Measurements from ENCODE around the gene PDK1. TPM values are rescaled to one million over a fixed set of nuclear protein-coding genes. Genes with fewer than 3 reads are reported as not detected.

Gene PDK1
- total RNA-seq: 10 to 100 TPM; 12.4 to 25.6 (median 19.2) TPM

DNA sequence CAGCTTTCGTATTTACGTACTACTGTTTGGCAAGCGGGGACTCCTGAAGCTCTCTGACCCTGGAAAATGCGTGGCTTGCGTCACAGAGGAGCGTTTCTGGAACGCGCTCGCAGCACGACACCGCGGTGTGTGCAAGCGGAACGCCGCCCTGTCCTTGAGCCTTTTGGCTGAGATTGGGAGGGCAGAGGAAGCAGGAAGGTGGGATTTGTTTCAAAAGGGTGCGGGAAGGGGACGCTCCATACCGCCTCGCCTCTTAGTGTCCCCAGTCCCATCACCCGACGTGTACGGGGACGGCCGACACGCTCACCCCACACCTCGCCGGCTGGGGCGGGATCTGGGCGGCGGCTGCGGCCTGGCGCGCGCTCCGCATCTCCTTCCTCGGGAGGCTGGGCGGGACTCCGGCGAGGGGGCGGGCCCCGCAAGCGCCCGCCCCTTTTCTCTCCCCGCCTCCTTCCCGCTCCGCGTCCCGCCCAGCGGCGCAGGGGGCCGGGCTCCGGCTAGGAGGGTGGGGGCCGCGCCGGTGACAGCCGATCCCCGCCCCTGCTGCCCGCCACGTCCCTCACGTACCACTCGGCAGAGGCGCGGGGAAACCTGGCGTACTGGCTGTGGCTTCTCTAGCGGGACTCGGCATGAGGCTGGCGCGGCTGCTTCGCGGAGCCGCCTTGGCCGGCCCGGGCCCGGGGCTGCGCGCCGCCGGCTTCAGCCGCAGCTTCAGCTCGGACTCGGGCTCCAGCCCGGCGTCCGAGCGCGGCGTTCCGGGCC, at the start of gene PDK1:
Gene PDK1 (plus strand): TSS at position 569 of the 762 bp plus-strand sequence. CDS start 61 bp downstream, at position 630.
- no peaks in the 10 kb centered on the region for H3K36me3 ChIP-seq
- H3K4me3 ChIP-seq: peak within 1 kb of the TSS; percentile 74 to 96 (median 86)
- peak; percentile 84 to 95 (median 94) for DNase-seq
- peak within 1 kb of the TSS; percentile 86 to 97 (median 90) for H3K27ac ChIP-seq
- H3K4me1 ChIP-seq: peaks cover 0 to 8% (median 2%) of the 10 kb centered on the region in 4 donors
- TF ChIP-seq, protein P1, sequence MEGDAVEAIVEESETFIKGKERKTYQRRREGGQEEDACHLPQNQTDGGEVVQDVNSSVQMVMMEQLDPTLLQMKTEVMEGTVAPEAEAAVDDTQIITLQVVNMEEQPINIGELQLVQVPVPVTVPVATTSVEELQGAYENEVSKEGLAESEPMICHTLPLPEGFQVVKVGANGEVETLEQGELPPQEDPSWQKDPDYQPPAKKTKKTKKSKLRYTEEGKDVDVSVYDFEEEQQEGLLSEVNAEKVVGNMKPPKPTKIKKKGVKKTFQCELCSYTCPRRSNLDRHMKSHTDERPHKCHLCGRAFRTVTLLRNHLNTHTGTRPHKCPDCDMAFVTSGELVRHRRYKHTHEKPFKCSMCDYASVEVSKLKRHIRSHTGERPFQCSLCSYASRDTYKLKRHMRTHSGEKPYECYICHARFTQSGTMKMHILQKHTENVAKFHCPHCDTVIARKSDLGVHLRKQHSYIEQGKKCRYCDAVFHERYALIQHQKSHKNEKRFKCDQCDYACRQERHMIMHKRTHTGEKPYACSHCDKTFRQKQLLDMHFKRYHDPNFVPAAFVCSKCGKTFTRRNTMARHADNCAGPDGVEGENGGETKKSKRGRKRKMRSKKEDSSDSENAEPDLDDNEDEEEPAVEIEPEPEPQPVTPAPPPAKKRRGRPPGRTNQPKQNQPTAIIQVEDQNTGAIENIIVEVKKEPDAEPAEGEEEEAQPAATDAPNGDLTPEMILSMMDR (IDR thresholded peaks at IDR 0.05): no peak
- peak; percentile 63 to 68 for TF ChIP-seq POLR2A (IDR thresholded peaks at IDR 0.05)
- H3K27me3 ChIP-seq: no peaks in the 10 kb centered on the region
- no peaks in the 10 kb centered on the region for H3K9me3 ChIP-seq

DNA sequence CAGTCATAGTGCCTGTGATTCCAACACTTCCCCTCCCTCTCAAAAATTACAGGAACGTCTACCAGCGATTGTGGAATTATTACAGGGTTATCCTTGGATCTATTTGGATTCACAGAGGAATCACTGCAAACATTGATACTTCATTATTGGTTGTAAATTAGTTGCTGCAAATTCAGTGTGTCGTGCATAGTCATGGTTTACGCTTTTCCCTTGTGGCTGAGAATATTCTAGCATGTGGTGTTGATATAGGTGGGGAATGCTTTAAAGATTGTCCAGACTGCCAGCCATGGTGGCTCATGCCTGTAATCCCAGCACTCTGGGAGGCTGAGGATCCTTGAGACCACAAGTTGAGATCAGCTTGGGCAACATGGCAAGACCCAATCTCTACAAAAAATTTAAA, 48.7 kb upstream of the PDK1 start:
- Histone ChIP-seq H3K4me3 (no peak overlapping the region), H3K4me1 (no peaks in the 10 kb centered on the region), H3K27me3 (no peaks in the 10 kb centered on the region), H3K27ac (no peak overlapping the region), H3K9me3 (peaks cover 0 to 6% (median 0%) of the 10 kb centered on the region in 4 donors), H3K36me3 (peaks cover 0 to 42% (median 0%) of the 10 kb centered on the region in 3 donors)
- TF ChIP-seq, protein P1 (IDR thresholded peaks at IDR 0.05): no peak
- TF ChIP-seq POLR2A (IDR thresholded peaks at IDR 0.05): no peak
- no peak for DNase-seq

DNA sequence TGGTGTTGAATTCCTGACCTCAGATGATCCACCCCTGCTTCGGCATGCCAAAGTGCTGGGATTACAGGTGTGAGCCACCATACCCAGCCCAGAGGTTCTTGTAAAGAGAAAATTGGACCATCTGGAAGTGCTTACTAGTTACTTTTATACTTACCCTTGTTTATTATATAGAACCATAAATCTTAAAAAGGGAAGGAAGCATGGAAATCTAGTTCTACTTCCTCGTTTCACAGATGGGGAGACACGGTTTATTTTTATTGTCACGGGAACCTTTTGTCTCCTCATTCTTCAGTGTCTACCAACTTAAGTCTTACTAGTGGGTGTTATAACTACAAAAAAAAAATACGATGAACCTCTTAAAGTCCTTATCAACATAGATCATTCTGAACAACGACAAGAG, 45.8 kb upstream of the PDK1 start:
- H3K4me1 ChIP-seq: no peaks in the 10 kb centered on the region

DNA sequence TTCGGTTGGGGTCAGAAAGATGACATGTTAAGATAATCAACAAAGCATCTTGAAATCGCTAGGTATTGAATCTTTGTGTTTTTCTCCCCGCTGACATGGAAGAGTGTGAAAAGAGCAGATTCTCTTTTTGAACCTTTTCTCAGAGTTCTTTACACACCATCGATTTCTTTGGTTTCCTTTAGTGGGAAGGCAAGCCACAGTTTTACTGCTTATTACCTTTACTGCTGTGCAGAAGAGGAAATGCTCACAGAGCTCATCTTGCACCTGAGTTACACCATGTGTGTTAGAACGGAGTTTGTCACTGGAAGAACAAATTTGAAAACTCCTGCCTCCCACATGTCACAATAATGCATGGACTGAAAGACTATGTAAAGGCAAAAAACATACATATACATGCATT, 45.3 kb upstream of the PDK1 start:
- H3K4me3 ChIP-seq: no peak overlapping the region
- no peak for TF ChIP-seq POLR2A (IDR thresholded peaks at IDR 0.05)
- TF ChIP-seq, protein P1 (IDR thresholded peaks at IDR 0.05): no peak
- H3K27ac ChIP-seq: peak overlapping the region in 1 of 4 donors; percentile 51
- peaks cover 0 to 21% (median 0%) of the 10 kb centered on the region in 4 donors for H3K9me3 ChIP-seq
- no peaks in the 10 kb centered on the region for H3K4me1 ChIP-seq
- H3K36me3 ChIP-seq: peaks cover 0 to 14% (median 0%) of the 10 kb centered on the region in 3 donors
- DNase-seq: no peak
- H3K27me3 ChIP-seq: no peaks in the 10 kb centered on the region

More for the DNA sequence above, 45.8 kb upstream of the PDK1 start:
- no peak overlapping the region for H3K4me3 ChIP-seq
- H3K27me3 ChIP-seq: no peaks in the 10 kb centered on the region
- peaks cover 0 to 21% (median 0%) of the 10 kb centered on the region in 4 donors for H3K9me3 ChIP-seq
- peak overlapping the region in 1 of 4 donors; percentile 51 for H3K27ac ChIP-seq
- peaks cover 0 to 17% (median 0%) of the 10 kb centered on the region in 3 donors for H3K36me3 ChIP-seq
- no peak for TF ChIP-seq POLR2A (IDR thresholded peaks at IDR 0.05)
- TF ChIP-seq, protein P1 (IDR thresholded peaks at IDR 0.05): no peak
- DNase-seq: no peak

DNA sequence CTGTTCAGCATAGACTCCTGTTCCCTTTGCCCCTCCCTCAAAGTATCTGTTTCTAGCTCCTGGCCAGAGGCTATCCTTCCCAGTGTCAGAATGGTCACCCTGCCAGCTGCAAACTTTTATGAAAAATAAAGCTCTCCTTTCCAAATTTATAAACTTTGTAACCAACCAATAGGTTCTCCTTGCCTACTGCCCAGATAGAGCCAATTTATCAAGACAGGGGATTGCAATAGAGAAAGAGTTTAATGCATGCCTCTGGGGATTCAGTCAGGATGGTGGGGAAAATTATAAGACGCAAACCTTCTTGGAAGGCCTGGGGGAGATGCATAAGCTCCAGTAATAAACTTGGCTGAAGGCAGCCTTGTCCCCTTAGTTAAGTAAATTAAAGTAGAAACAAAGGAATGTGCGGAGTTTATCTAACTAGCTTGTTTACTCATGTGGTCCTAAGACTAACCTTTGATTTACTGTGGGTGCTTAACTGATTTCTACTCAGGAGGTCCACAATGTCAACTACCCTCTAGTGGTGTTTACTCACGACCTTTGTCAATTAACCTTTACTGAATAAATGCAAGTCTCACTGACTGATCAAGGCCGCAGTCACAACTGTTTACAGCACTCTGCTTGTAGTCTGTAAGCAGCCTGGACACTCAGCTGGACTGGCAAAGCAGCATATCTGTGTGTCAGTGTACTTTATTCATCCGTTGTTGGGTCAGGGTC, 42.9 kb upstream of the PDK1 start:
- TF ChIP-seq, protein P1 (IDR thresholded peaks at IDR 0.05): no peak
- TF ChIP-seq POLR2A (IDR thresholded peaks at IDR 0.05): no peak
- H3K36me3 ChIP-seq: no peaks in the 10 kb centered on the region

More for the DNA sequence above, 42.9 kb upstream of the PDK1 start:
- Histone ChIP-seq H3K4me3 (no peak overlapping the region), H3K27ac (no peak overlapping the region), H3K27me3 (no peaks in the 10 kb centered on the region), H3K4me1 (no peaks in the 10 kb centered on the region), H3K9me3 (peaks cover 0 to 21% (median 0%) of the 10 kb centered on the region in 4 donors)
- no peak for DNase-seq

Data from Peyer's patch (tissue), 4 donors.